Hepatocyte (in vitro differentiated cells): ENCODE results near the gene PHF21B.

Source experiments
- CTCF ChIP-seq: fragments of 200-600 bp; sonication (generic); IDR thresholded peaks from 2 replicates; pipeline ENCODE4 v1.5.1; 2016; ENCODE audit warnings: antibody characterized with exemption, mild to moderate bottlenecking; ENCODE audit not compliant: poor library complexity
- EZH2 ChIP-seq: fragments of 200-600 bp; sonication (generic); IDR thresholded peaks from 2 replicates; pipeline ENCODE4 v1.6.1; 2016; ENCODE audit warnings: antibody characterized with exemption, mild to moderate bottlenecking, borderline replicate concordance
- EZH2phosphoT487 ChIP-seq: fragments of 200-600 bp; sonication (generic); IDR thresholded peaks from one replicate; pipeline ENCODE4 v1.6.1; 2018; ENCODE audit warnings: antibody characterized with exemption, mild to moderate bottlenecking, low read depth, moderate library complexity; ENCODE audit not compliant: unreplicated experiment, severe bottlenecking

- TF ChIP-seq CTCF (no peak), EZH2 (no peak), EZH2phosphoT487 (no peak)
Measured at GRCh38 chr22:44878483-44879300, 131.1 kb downstream of the PHF21B start.
